GM23248 (cell line): ENCODE data around the gene HBP1. TPM values are rescaled to one million over a fixed set of nuclear protein-coding genes. Genes with fewer than 3 reads are reported as not detected.
A peak's percentile ranks its signal among the peaks of the same experiment; 100 is the strongest.

Experiments
- DNase-seq: peaks from one replicate; pipeline ENCODE4 v3.0.0-alpha.2; 2015
- H2AFZ ChIP-seq: fragments of 200-600 bp; sonication (generic); 2 replicates; pipeline ENCODE4 v1.6.1; 2016; ENCODE audit warnings: antibody characterized with exemption
- H3F3A ChIP-seq: fragments of 200-600 bp; sonication (generic); 2 replicates; pipeline ENCODE4 v1.6.1; 2016; ENCODE audit warnings: mild to moderate bottlenecking, antibody characterized with exemption, mixed run types; ENCODE audit not compliant: insufficient read depth
- H3K27ac ChIP-seq: fragments of 200-600 bp; sonication (generic); 2 replicates; pipeline ENCODE4 v1.5.1; 2016; ENCODE audit warnings: mild to moderate bottlenecking
- H3K27me3 ChIP-seq: fragments of 200-600 bp; sonication (generic); replicated peaks from 2 replicates; pipeline ENCODE4 v1.6.1; 2016; ENCODE audit warnings: mild to moderate bottlenecking; ENCODE audit not compliant: insufficient read depth
- H3K36me3 ChIP-seq: fragments of 200-600 bp; sonication (generic); 2 replicates; pipeline ENCODE4 v1.6.1; 2016; ENCODE audit warnings: low read depth, mild to moderate bottlenecking
- H3K4me1 ChIP-seq: fragments of 200-600 bp; sonication (generic); 2 replicates; pipeline ENCODE4 v1.6.1; 2016; ENCODE audit warnings: mild to moderate bottlenecking; ENCODE audit not compliant: insufficient read depth
- H3K4me2 ChIP-seq: fragments of 200-600 bp; sonication (generic); one replicate; pipeline ENCODE4 v1.6.1; 2016; ENCODE audit warnings: mild to moderate bottlenecking; ENCODE audit not compliant: unreplicated experiment
- H3K4me3 ChIP-seq: fragments of 200-600 bp; sonication (generic); 2 replicates; pipeline ENCODE4 v1.5.1; 2016; ENCODE audit warnings: mild to moderate bottlenecking
- H3K79me2 ChIP-seq: fragments of 200-600 bp; sonication (generic); 2 replicates; pipeline ENCODE4 v1.6.1; 2016; ENCODE audit warnings: mild to moderate bottlenecking; ENCODE audit not compliant: insufficient read depth
- H3K9ac ChIP-seq: fragments of 200-600 bp; sonication (generic); 2 replicates; pipeline ENCODE4 v1.6.1; 2016; ENCODE audit warnings: mild to moderate bottlenecking
- H3K9me2 ChIP-seq: fragments of 200-600 bp; sonication (generic); 2 replicates; pipeline ENCODE4 v1.6.1; 2016; ENCODE audit warnings: mixed run types, mild to moderate bottlenecking, moderate library complexity; ENCODE audit not compliant: insufficient read depth
- H3K9me3 ChIP-seq: fragments of 200-600 bp; sonication (generic); one replicate; pipeline ENCODE4 v1.6.1; 2017; ENCODE audit warnings: low read depth
- H4K20me1 ChIP-seq: fragments of 200-600 bp; sonication (generic); 2 replicates; pipeline ENCODE4 v1.6.0; 2016; ENCODE audit not compliant: insufficient read depth
- EZH2 ChIP-seq: fragments of 200-600 bp; sonication (generic); IDR thresholded peaks from 2 replicates; pipeline ENCODE4 v1.6.1; 2018; ENCODE audit warnings: antibody characterized with exemption, mild to moderate bottlenecking; ENCODE audit not compliant: insufficient read depth, poor library complexity, severe bottlenecking
- EZH2phosphoT487 ChIP-seq: fragments of 200-600 bp; sonication (generic); IDR thresholded peaks from 2 replicates; pipeline ENCODE4 v1.6.1; 2018; ENCODE audit warnings: antibody characterized with exemption, moderate library complexity, mild to moderate bottlenecking, low read depth; ENCODE audit not compliant: insufficient read depth
- WGBS, 2 experiments: methylation state at CpG; one replicate each; pipeline ENCODE4 v1.1.6; 2015 to 2017; ENCODE audit warnings: low lambda C conversion rate in 2 of 2, low coverage in 1 of 2; ENCODE audit errors: missing lambda C conversion rate in 2 of 2; 5-methylcytosine and 5-hydroxymethylcytosine counted together
- in situ Hi-C: fragments of 300-500 bp; cut with MboI; formaldehyde crosslinking; loops from 2 replicates; pipeline ENCODE4 v1.15.0; 2020
- polyA plus RNA-seq: library from polyadenylated mRNA; unstranded; fragments of >200 nt; fragmentation: Nextera tagmentation; extraction: Ambion mirVana; gene quantifications from 2 replicates; pipeline ENCODE4 v1.2.1, GENCODE V29; 2016
- total RNA-seq: library from RNA; depleted of rRNA; stranded (reverse); fragments of >200 nt; shearing (Covaris generic); gene quantifications from 2 replicates; pipeline ENCODE4 v1.2.3, GENCODE V29; 2014

The HBP1 gene
- total and polyA plus RNA-seq, 2 experiments from 2014 or later, result 75.6 to 87.5 TPM

DNA sequence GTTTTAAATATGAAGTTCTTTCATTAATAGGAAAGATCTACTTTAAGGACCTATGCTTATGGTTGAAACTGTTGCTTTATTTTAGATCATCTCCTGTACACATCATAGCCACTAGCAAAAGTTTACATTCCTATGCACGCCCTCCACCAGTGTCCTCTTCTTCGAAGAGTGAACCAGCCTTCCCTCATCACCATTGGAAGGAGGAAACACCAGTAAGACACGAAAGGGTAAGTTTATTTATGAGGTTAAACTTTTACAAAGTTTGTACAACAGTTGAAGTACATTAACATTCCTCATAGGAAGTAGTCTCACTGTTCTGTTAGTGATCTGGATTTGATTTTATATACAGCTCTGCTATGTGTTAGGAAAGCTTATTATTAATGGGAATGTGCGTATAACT, 16.9 kb downstream of the HBP1 start:
- in situ Hi-C loops, result no loop called here
- Histone ChIP-seq H4K20me1 (0 out of 2 replicates have a peak, but pooled peaks cover 5% of the 10 kb centered on the region), H3K36me3 (peaks cover 70% of the 10 kb centered on the region), H3K27ac (no peak overlapping the region), H2AFZ (no peak overlapping the region), H3K9me2 (no peaks in the 10 kb centered on the region), H3K4me1 (peaks cover 2% of the 10 kb centered on the region), H3K4me3 (no peak overlapping the region), H3K4me2 (no peak overlapping the region), H3K9ac (no peak overlapping the region), H3F3A (0 out of 2 replicates have a peak, but pooled peaks cover under 1% of the 10 kb centered on the region), H3K9me3 (no peaks in the 10 kb centered on the region), H3K27me3 (no peaks in the 10 kb centered on the region), H3K79me2 (peaks cover 38% of the 10 kb centered on the region)
- WGBS, 2 experiments, result 67% methylated on average over 4 of the region's 4 CpGs
- TF ChIP-seq EZH2phosphoT487 (no peak), EZH2 (no peak)
- no peak for DNase-seq

DNA sequence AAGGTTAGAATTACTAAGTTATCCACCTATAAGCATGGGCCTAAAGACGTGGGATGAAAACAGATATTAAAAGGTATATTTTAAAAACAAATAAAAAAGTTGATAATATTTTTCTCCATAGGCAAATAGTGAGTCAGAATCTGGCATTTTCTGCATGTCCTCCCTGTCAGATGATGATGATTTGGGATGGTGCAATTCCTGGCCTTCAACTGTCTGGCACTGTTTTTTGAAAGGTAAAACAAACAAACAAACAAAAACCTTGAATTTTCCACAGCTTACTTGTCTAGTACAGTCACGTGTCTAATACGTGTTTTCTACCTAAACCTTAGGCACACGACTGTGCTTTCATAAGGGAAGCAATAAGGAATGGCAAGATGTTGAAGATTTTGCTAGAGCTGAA, 17.4 kb downstream of the HBP1 start:
- 0 out of 2 replicates have a peak, but pooled peaks cover 3% of the 10 kb centered on the region for H4K20me1 ChIP-seq
- no peak overlapping the region for H3K9ac ChIP-seq
- H3K4me3 ChIP-seq, result no peak overlapping the region
- no peak overlapping the region for H3K27ac ChIP-seq
- no peak overlapping the region for H2AFZ ChIP-seq
- H3K4me2 ChIP-seq, result no peak overlapping the region
- DNase-seq, result peak; percentile 39
- H3K4me1 ChIP-seq, result no peaks in the 10 kb centered on the region
- 94 to 96% methylated on average over 4 of the region's 4 CpGs for WGBS, 2 experiments
- H3K9me2 ChIP-seq, result no peaks in the 10 kb centered on the region
- H3K9me3 ChIP-seq, result no peaks in the 10 kb centered on the region
- H3K79me2 ChIP-seq, result peaks cover 32% of the 10 kb centered on the region
- TF ChIP-seq EZH2 (no peak), EZH2phosphoT487 (no peak)
- no peaks in the 10 kb centered on the region for H3F3A ChIP-seq
- in situ Hi-C loops, result no loop called here
- peaks cover 75% of the 10 kb centered on the region for H3K36me3 ChIP-seq
- H3K27me3 ChIP-seq, result no peaks in the 10 kb centered on the region

GRCh38 chr7:107187774-107188173, 19.0 kb downstream of the HBP1 start:
- H3K9ac ChIP-seq, result no peak overlapping the region
- no peak overlapping the region for H3K4me2 ChIP-seq
- no peak for TF ChIP-seq EZH2
- TF ChIP-seq EZH2phosphoT487, result no peak
- H3K79me2 ChIP-seq, result peaks cover 23% of the 10 kb centered on the region; the same call in 1 of the 2 replicates
- WGBS, 2 experiments, result 55 to 72% methylated on average over 2 of the region's 2 CpGs
- H3K27ac ChIP-seq, result no peak overlapping the region
- no peak for DNase-seq
- H3F3A ChIP-seq, result peaks cover 3% of the 10 kb centered on the region; the same call in 1 of the 2 replicates
- H2AFZ ChIP-seq, result no peak overlapping the region
- no peaks in the 10 kb centered on the region for H3K27me3 ChIP-seq
- H4K20me1 ChIP-seq, result 0 out of 2 replicates have a peak, but pooled peaks cover 3% of the 10 kb centered on the region
- peaks cover 70% of the 10 kb centered on the region for H3K36me3 ChIP-seq
- no peaks in the 10 kb centered on the region for H3K9me3 ChIP-seq
- no peak overlapping the region for H3K4me3 ChIP-seq
- H3K4me1 ChIP-seq, result no peaks in the 10 kb centered on the region
- H3K9me2 ChIP-seq, result no peaks in the 10 kb centered on the region
- in situ Hi-C loops, result no loop called here

DNA sequence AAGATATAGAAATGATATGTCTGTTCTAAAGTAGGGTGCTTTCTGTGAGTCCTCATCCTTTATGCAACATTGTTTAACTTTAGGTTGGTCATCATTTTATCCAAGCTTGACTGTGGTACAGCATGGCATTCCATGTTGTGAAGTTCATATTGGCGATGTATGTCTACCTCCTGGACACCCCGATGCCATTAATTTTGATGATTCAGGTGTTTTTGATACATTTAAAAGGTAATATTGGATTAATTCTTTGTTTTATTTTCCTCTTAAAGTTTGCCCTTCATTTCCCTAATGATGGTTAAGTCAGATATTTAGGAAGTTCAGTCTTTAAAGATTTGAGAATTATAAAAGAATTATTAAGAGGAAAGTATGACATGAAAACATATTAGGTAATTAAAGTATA, 21.3 kb downstream of the HBP1 start:
- H4K20me1 ChIP-seq, result 0 out of 2 replicates have a peak, but pooled peaks cover 3% of the 10 kb centered on the region
- H3K27ac ChIP-seq, result no peak overlapping the region
- H3K27me3 ChIP-seq, result no peaks in the 10 kb centered on the region
- H2AFZ ChIP-seq, result no peak overlapping the region
- no peaks in the 10 kb centered on the region for H3K4me1 ChIP-seq
- no peak overlapping the region for H3K4me3 ChIP-seq
- H3K9me3 ChIP-seq, result no peaks in the 10 kb centered on the region
- 96 to 97% methylated on average over 2 of the region's 2 CpGs for WGBS, 2 experiments
- peaks cover 57% of the 10 kb centered on the region for H3K36me3 ChIP-seq
- no peak for DNase-seq
- H3K79me2 ChIP-seq, result peaks cover 2% of the 10 kb centered on the region; the same call in 1 of the 2 replicates
- no peaks in the 10 kb centered on the region for H3K9me2 ChIP-seq
- H3F3A ChIP-seq, result peaks cover 17% of the 10 kb centered on the region; the same call in 1 of the 2 replicates
- H3K9ac ChIP-seq, result no peak overlapping the region
- no peak overlapping the region for H3K4me2 ChIP-seq
- TF ChIP-seq EZH2phosphoT487, result no peak
- no peak for TF ChIP-seq EZH2
- in situ Hi-C loops, result no loop called here

DNA sequence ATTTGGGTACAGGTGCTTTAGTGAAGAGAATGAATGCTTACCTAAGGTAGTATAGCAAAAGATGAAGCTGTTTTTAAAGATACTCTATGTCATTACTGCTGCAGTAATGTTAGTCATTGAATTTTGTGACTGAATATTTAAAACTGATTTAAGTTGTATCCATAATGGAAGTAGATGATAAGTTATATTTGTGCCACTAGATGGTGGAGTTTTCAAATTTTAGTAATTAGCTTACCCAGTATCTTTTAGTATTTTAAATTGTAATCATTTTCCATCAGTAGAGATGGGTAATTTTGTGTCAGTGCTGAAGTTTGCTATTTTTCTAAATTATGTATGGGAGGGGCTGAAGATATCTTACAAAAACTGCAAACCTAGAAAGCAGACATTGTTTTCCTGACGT, 25.2 kb downstream of the HBP1 start:
- no peaks in the 10 kb centered on the region for H3K79me2 ChIP-seq
- no peaks in the 10 kb centered on the region for H3K4me1 ChIP-seq
- no peaks in the 10 kb centered on the region for H3K9me3 ChIP-seq
- H3K9ac ChIP-seq, result no peak overlapping the region
- H3K27me3 ChIP-seq, result no peaks in the 10 kb centered on the region
- peaks cover 50% of the 10 kb centered on the region for H3K36me3 ChIP-seq
- H3K9me2 ChIP-seq, result no peaks in the 10 kb centered on the region
- no peak for TF ChIP-seq EZH2
- TF ChIP-seq EZH2phosphoT487, result no peak
- WGBS, 2 experiments, result 94% methylated on average over 1 of the region's 1 CpG
- H3F3A ChIP-seq, result peaks cover 17% of the 10 kb centered on the region; the same call in 1 of the 2 replicates
- peak; percentile 10 for DNase-seq
- H2AFZ ChIP-seq, result no peak overlapping the region
- no peak overlapping the region for H3K4me3 ChIP-seq
- in situ Hi-C loops, result no loop called here
- H4K20me1 ChIP-seq, result no peaks in the 10 kb centered on the region
- no peak overlapping the region for H3K27ac ChIP-seq
- H3K4me2 ChIP-seq, result no peak overlapping the region
